Panc1 (cell line): Measurements from ENCODE around the gene MAP1B. TPM values are rescaled to one million over a fixed set of nuclear protein-coding genes. Genes with fewer than 3 reads are reported as not detected.

Experiments
- ATAC-seq: fragments of 200-7000 bp; cut with Tn5 transposase; 2 replicates; pipeline ENCODE4 v1.9.1; 2020; ENCODE audit warnings: mild to moderate bottlenecking, moderate library complexity
- BruUV-seq: library from RNA; stranded (reverse); fragments of 400-500 nt; replicated peaks from 2 replicates; lab custom pipeline; 2021; lab: Mats Ljungman, UMichigan
- CTCF ChIA-PET: fragments of 300-600 bp; sonication (Branson Sonifier 250); formaldehyde crosslinking; loops from one replicate; lab custom pipeline; 2022; ENCODE audit warnings: antibody characterized with exemption; lab: Charles Lee
- POLR2A ChIA-PET: fragments of 300-600 bp; sonication (Branson Sonifier 250); formaldehyde crosslinking; loops from one replicate; lab custom pipeline; 2022; ENCODE audit warnings: antibody characterized with exemption; lab: Charles Lee
- DNase-seq: peaks from one replicate; pipeline ENCODE4 v3.0.0-alpha.2; 2010; ENCODE audit warnings: low read depth, low spot score
- H3K27ac ChIP-seq: 2 replicates; pipeline ENCODE4 v1.5.1; 2011; ENCODE audit warnings: mild to moderate bottlenecking, low read length, inconsistent platforms
- H3K27me3 ChIP-seq: fragments of 200-500 bp; sonication (Bioruptor generic); 2 replicates; pipeline ENCODE4 v1.6.0; 2014; ENCODE audit warnings: low read length, inconsistent platforms; ENCODE audit not compliant: control insufficient read depth, insufficient read depth
- H3K36me3 ChIP-seq: fragments of 200-500 bp; sonication (Bioruptor generic); 2 replicates; pipeline ENCODE4 v1.5.1; 2014; ENCODE audit warnings: inconsistent platforms, mild to moderate bottlenecking, low read length, moderate library complexity; ENCODE audit not compliant: control insufficient read depth, insufficient read depth
- H3K4me1 ChIP-seq: 2 replicates; pipeline ENCODE4 v1.5.1; 2011; ENCODE audit warnings: inconsistent platforms, mild to moderate bottlenecking, low read length, moderate library complexity; ENCODE audit not compliant: control insufficient read depth, insufficient read depth
- H3K4me3 ChIP-seq, 2 experiments: 2 replicates each; pipeline ENCODE4 v1.5.1; 2011 to 2012; ENCODE audit warnings: low read depth in 2 of 2, low read length in 2 of 2, mild to moderate bottlenecking in 2 of 2, inconsistent platforms in 1 of 2, moderate library complexity in 1 of 2
- H3K9me3 ChIP-seq: fragments of 200-500 bp; sonication (Bioruptor generic); 2 replicates; pipeline ENCODE4 v1.5.1; 2014; ENCODE audit warnings: low read depth, mild to moderate bottlenecking, inconsistent platforms, low read length, moderate library complexity; ENCODE audit not compliant: control insufficient read depth, insufficient read depth
- POLR2AphosphoS5 ChIP-seq: IDR thresholded peaks from 2 replicates; pipeline ENCODE4 v1.6.1; 2012; ENCODE audit warnings: mild to moderate bottlenecking, low read depth, low read length, moderate library complexity
- SIN3A ChIP-seq: IDR thresholded peaks from 2 replicates; pipeline ENCODE4 v1.6.1; 2012; ENCODE audit warnings: low read depth, mild to moderate bottlenecking, low read length, moderate library complexity, borderline replicate concordance; ENCODE audit not compliant: insufficient read depth
- TCF7L2 ChIP-seq: IDR thresholded peaks from 2 replicates; pipeline ENCODE4 v1.6.1; 2011; ENCODE audit warnings: mild to moderate bottlenecking, low read depth, low read length, inconsistent platforms
- in situ Hi-C: cut with HindIII; loops from 2 replicates; pipeline ENCODE4 v1.10.0; 2016; ENCODE audit warnings: low sequenced_read_pairs, low pct_unique_long_range_greater_than_20kb
- intact Hi-C: fragments of 100-400 bp; cut with micrococcal nuclease; formaldehyde crosslinking; loops from one replicate; pipeline ENCODE4 v1.10.0; 2022; ENCODE audit not compliant: unreplicated experiment
- total RNA-seq: library from RNA; stranded (reverse); gene quantifications from one replicate; pipeline ENCODE4 v1.2.1, GENCODE V29; 2021; ENCODE audit not compliant: unreplicated experiment
- TF ChIP-seq, protein P1 (sequence below): fragments of 450-650 bp; IDR thresholded peaks from 2 replicates; pipeline ENCODE4 v1.5.1; 2017; ENCODE audit warnings: mild to moderate bottlenecking
- TF ChIP-seq, protein P2 (sequence below), 2 experiments: IDR thresholded peaks; 2 replicates each; pipeline ENCODE4 v1.6.1; 2011 to 2012; ENCODE audit warnings: low read depth in 2 of 2, control low read depth in 1 of 2, low read length in 1 of 2, mild to moderate bottlenecking in 1 of 2, moderate library complexity in 1 of 2; ENCODE audit not compliant: insufficient read depth in 1 of 2

The MAP1B gene
- total RNA-seq, 1 experiment from 2014 or later = 82.3 TPM

- in situ Hi-C loops (no loop called here), intact Hi-C loops (no loop called here)
- H3K9me3 ChIP-seq = no peaks in the 10 kb centered on the region
- ChIA-PET POLR2A (no interaction called here), CTCF (no interaction called here)
- no peak overlapping the region for H3K4me3 ChIP-seq
- no peak overlapping the region for H3K27ac ChIP-seq
- no peak for ATAC-seq
- no peak for DNase-seq
- H3K4me1 ChIP-seq = peaks cover 34% of the 10 kb centered on the region
- H3K27me3 ChIP-seq = no peaks in the 10 kb centered on the region
- TF ChIP-seq, protein P1, sequence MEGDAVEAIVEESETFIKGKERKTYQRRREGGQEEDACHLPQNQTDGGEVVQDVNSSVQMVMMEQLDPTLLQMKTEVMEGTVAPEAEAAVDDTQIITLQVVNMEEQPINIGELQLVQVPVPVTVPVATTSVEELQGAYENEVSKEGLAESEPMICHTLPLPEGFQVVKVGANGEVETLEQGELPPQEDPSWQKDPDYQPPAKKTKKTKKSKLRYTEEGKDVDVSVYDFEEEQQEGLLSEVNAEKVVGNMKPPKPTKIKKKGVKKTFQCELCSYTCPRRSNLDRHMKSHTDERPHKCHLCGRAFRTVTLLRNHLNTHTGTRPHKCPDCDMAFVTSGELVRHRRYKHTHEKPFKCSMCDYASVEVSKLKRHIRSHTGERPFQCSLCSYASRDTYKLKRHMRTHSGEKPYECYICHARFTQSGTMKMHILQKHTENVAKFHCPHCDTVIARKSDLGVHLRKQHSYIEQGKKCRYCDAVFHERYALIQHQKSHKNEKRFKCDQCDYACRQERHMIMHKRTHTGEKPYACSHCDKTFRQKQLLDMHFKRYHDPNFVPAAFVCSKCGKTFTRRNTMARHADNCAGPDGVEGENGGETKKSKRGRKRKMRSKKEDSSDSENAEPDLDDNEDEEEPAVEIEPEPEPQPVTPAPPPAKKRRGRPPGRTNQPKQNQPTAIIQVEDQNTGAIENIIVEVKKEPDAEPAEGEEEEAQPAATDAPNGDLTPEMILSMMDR = no peak
- TF ChIP-seq, protein P2, sequence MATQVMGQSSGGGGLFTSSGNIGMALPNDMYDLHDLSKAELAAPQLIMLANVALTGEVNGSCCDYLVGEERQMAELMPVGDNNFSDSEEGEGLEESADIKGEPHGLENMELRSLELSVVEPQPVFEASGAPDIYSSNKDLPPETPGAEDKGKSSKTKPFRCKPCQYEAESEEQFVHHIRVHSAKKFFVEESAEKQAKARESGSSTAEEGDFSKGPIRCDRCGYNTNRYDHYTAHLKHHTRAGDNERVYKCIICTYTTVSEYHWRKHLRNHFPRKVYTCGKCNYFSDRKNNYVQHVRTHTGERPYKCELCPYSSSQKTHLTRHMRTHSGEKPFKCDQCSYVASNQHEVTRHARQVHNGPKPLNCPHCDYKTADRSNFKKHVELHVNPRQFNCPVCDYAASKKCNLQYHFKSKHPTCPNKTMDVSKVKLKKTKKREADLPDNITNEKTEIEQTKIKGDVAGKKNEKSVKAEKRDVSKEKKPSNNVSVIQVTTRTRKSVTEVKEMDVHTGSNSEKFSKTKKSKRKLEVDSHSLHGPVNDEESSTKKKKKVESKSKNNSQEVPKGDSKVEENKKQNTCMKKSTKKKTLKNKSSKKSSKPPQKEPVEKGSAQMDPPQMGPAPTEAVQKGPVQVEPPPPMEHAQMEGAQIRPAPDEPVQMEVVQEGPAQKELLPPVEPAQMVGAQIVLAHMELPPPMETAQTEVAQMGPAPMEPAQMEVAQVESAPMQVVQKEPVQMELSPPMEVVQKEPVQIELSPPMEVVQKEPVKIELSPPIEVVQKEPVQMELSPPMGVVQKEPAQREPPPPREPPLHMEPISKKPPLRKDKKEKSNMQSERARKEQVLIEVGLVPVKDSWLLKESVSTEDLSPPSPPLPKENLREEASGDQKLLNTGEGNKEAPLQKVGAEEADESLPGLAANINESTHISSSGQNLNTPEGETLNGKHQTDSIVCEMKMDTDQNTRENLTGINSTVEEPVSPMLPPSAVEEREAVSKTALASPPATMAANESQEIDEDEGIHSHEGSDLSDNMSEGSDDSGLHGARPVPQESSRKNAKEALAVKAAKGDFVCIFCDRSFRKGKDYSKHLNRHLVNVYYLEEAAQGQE (IDR thresholded peaks at IDR 0.05; ENCODE audit: insufficient read depth in 1 of 2, low read depth in 2 of 2, low read length in 1 of 2) = no peak
- TF ChIP-seq POLR2AphosphoS5 (no peak), SIN3A (no peak), TCF7L2 (no peak)
- H3K36me3 ChIP-seq = no peaks in the 10 kb centered on the region
- no TSS peak for BruUV-seq
Measured at GRCh38 chr5:72243706-72244105, 136.4 kb downstream of the MAP1B start.

DNA sequence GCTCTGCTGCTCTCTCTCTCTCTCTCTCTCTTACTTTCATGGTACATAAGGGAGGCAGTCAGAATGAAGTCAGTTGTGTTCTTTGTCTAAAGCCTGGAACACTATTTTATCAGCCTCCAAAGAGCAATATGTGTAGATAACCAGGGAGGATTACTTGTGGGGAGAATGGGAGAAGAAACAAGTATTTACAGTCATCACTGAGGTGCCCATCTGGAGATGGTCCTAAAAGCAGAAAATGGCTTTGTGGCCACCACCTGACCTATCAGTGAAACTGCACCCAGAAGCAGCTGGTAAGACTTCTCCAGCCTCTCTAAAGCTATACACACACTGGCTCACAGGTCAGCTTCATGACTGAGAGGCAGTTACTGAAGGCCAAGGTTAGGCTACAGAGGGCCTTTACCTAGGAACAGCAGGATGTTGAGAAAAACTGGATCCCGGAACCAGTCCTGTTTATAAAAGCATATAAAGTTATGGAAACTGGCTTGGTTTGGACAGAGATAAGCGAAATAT lies 137.6 kb downstream of the MAP1B start:
- Histone ChIP-seq H3K4me3 (no peak overlapping the region), H3K9me3 (no peaks in the 10 kb centered on the region), H3K36me3 (no peaks in the 10 kb centered on the region), H3K27ac (peak overlapping the region; percentile 4; the same call in 1 of the 2 replicates), H3K4me1 (peaks cover 37% of the 10 kb centered on the region), H3K27me3 (no peaks in the 10 kb centered on the region)
- BruUV-seq = no TSS peak
- ChIA-PET POLR2A (no interaction called here), CTCF (interaction anchor here (0.6 to 0.7 kb wide), 2 partner anchors 362 to 520 kb away, joined by 3 to 4 read pairs; no protein-coding TSS in a partner anchor)
- ATAC-seq (peak; percentile 83), DNase-seq (no peak)
- in situ Hi-C loops = no loop called here
- TF ChIP-seq, protein P1 = peak; percentile 63
- no peak for TF ChIP-seq TCF7L2
- TF ChIP-seq, protein P2 (IDR thresholded peaks at IDR 0.05; ENCODE audit: insufficient read depth in 1 of 2, low read depth in 2 of 2, low read length in 1 of 2) = no peak
- TF ChIP-seq SIN3A = no peak
- TF ChIP-seq POLR2AphosphoS5 = no peak
- intact Hi-C loops = no loop called here
